ENCODE results near the gene WIPF3. TPM values are rescaled to one million over a fixed set of nuclear protein-coding genes. Genes with fewer than 3 reads are reported as not detected.
"Not testable (repeated sequence)": the region's sequence is repeated elsewhere in the genome, so short reads cannot be mapped to it uniquely, and the experiment has no call there.

WIPF3 gene
- total RNA-seq, 2 donors from 2014 or later, result 1.8 to 3.8 TPM

GRCh38 chr7:29958667-29959358 is 152.5 kb downstream of the WIPF3 start:
- ATAC-seq, result peak in 1 of 2 donors; percentile 50
- intact Hi-C loops (cut with DNase I), result no loop called here
- no peak for DNase-seq

- intact Hi-C loops (cut with DNase I); DNase-seq; ATAC-seq: not testable (repeated sequence)
Observed at GRCh38 chr7:29961611-29962010, 155.3 kb downstream of the WIPF3 start.

GRCh38 chr7:29962035-29962434 is 155.7 kb downstream of the WIPF3 start:
- intact Hi-C loops (cut with DNase I), result no loop called here
- no peak for DNase-seq
- ATAC-seq, result no peak

DNA sequence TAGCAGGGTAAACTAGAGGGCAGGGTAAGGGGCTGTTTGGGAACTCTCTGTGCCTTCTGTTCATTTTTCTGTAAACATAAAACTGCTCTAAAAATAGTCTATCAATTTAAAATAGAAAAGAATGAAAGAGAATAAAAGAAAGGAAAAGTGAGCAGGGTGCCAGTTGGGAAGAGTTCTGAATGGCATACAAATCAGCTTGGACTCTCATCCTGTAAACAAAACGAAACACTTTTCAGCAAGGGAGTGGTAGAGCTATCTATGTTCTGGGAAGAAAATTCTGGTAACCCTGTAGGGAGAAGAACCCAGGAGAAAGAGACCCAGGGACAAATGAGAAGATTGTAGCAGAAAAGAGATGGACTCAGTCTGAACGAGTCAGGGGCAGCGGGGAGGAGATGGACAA is 158.7 kb downstream of the WIPF3 start:
- intact Hi-C loops (cut with DNase I), result no loop called here

More for the DNA sequence above, 158.7 kb downstream of the WIPF3 start:
- no peak for ATAC-seq
- DNase-seq, result no peak

Other genes starting within 250 kb of the WIPF3 start
- 1 to 10 TPM; 1.3 to 2.4 TPM for gene PRR15, start 242.7 kb upstream of the WIPF3 start, total RNA-seq
- 10 to 100 TPM; 22.9 to 32.1 TPM for gene SCRN1, start 183.3 kb downstream of the WIPF3 start, total RNA-seq
- 10 to 100 TPM; 14.3 to 17.6 TPM for gene FKBP14, start 220.2 kb downstream of the WIPF3 start, total RNA-seq
- gene PLEKHA8, start 221.9 kb downstream of the WIPF3 start, total RNA-seq, result 1 to 10 TPM; 4.5 to 5.3 TPM

Measured in left cardiac atrium (tissue), 4 donors.